ENCODE measurements around the gene RNF181.
"Not testable (repeated sequence)": the region's sequence is repeated elsewhere in the genome, so short reads cannot be mapped to it uniquely, and the experiment has no call there.

Gene RNF181

GRCh38 chr2:85595301-85596025 lies at the start of gene RNF181:
Gene RNF181, plus strand, starts transcription at chr2:85595745. Its CDS starts 19 bp downstream, at chr2:85595764.
- peak; percentile 82 for DNase-seq (ENCODE audit: low read depth)

GRCh38 chr2:85545780-85546240 lies 49.7 kb upstream of the RNF181 start:
- DNase-seq (ENCODE audit: low read depth) = no peak

GRCh38 chr2:85547089-85547858 lies 48.3 kb upstream of the RNF181 start:
- DNase-seq (ENCODE audit: low read depth) = no peak

DNA sequence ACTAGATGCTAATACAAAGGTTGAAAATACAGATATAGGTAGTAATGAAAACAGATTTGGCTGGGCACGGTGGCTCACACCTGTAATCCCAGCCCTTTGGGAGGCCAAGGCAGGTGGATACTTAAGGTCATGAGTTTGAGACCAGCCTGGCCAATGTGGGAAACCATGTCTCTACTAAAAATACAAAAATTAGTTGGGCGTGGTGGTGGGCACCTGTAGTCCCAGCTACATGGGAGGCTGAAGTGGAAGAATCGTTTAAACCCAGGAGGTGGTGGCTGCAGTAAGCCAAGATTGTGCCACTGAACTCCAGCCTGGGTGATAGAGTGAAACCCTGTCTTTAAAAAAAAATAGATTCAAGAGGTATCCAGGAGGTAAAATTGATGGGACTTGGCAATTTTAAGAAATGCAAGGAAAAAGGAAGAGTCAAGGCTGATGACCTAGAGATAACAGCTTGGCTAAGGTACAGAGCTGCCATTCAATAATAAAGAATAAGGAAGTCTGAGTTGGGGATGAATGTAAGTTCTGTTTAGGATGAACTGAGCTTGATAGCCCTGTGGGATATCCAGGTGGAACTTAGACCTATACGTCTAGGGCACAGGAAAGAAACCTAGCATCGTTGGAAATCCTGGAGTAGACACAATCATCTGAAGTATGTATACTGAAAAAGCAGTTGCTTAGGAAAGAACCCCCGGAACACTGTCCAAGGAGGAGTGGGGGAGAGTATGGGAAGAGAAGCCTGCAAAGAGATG lies 47.5 kb upstream of the RNF181 start:
- no peak for DNase-seq (ENCODE audit: low read depth)

GRCh38 chr2:85548608-85548900 lies 47.0 kb upstream of the RNF181 start:
- no peak for DNase-seq (ENCODE audit: low read depth)

DNA sequence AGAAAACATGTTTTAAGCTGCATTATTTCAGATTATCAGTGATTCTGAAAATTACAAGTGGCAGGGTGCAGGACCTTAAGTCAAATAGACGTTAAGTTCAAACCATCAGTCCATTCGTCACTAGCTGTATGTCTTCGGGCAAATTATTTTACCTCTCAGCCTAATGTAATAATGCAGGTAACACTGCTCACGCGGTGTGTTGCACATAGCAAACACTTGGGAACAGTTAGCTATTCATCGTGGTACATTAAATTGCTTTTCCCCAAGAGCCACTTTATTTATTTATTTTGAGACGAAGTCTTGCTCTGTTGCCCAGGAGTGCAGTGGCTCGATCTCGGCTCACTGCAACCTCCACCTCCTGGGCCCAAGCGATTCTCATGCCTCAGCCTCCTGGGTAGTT lies 46.5 kb upstream of the RNF181 start:
- DNase-seq (ENCODE audit: low read depth) = no peak

DNA sequence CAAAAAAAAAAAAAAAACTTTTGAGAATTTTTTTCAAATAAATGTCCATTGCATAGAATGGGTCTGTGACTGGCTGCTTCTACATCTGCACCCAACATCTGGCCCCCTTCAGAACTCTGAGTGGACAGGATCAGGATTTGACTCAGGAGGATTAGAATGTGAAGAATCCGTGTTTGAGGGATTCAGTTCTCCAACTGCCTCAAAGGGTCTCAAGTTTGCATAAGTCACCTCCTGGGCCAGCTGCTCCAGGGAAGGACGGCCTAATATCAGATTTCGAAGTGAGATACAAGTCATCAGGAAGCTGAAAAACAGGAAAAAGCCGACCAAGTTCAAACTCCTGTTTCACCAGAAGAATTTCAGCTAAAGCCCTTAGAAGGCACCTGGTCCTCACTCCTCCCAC lies 45.7 kb upstream of the RNF181 start:
- DNase-seq (ENCODE audit: low read depth) = no peak

DNA sequence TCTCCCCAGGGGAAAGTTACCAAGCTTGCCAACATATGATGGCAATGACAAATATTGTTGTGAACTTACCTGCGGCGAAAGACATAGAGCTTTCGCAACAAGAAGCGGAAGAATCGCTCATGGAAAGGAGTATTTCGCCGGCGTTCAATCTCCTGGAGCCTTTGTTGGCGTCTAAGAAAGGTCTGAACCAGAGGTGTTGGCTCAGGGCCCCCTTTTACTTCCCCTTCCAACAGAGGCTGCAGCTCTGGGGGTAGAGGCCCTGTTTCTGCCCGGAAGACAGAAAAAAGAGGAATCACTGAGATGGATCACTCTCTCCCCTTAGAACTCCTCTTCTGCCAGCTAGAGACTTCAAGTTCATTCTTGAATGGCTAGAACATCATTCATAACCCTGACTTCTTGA lies 45.1 kb upstream of the RNF181 start:
- DNase-seq (ENCODE audit: low read depth) = no peak

GRCh38 chr2:85551698-85552678 lies 43.6 kb upstream of the RNF181 start:
- DNase-seq (ENCODE audit: low read depth) = peak; percentile 87

DNA sequence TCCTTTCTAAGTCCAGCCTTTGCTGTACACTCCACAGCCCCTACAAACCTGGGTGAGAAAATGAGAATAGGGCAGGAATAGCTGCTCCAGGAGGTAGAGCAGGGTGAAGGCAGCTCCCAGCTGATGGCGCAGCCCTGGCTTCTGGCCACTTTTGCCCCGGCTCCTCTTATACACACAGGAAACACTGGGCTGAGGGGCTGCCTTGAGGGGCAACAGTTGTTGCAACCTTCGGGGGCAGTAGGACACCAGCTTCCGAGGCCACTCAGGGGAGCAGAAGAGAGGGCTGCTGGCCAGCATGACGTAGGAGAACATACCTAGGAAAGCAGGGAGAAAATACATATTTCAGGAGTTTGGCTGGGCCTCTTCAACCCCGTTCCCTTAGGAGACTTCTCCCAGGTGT lies 42.4 kb upstream of the RNF181 start:
- no peak for DNase-seq (ENCODE audit: low read depth)

GRCh38 chr2:85554980-85555612 lies 40.4 kb upstream of the RNF181 start:
- DNase-seq (ENCODE audit: low read depth) = no peak

DNA sequence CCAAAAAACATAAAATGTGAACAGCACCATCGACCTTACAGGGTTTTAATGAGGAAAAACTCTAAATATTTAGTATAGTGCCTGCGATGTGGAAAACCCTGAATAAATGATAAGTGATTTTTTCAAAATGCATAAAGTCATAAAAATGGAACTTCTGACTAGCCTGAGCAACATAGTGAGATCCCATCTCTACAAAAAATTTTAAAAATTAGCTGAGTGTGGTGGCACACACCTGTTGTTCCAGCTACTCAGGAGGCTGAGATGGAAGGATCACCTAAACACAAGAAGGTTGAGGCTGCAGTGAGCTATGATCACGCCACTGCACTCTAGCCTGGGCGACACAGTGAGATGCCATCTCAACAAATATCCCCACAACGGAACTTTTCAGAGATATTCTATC lies 38.4 kb upstream of the RNF181 start:
- DNase-seq (ENCODE audit: low read depth) = no peak

GRCh38 chr2:85558160-85558559 lies 37.4 kb upstream of the RNF181 start:
- DNase-seq (ENCODE audit: low read depth) = no peak

- not testable (repeated sequence) for DNase-seq (ENCODE audit: low read depth)
Observed at GRCh38 chr2:85560403-85560726, 35.2 kb upstream of the RNF181 start.

GRCh38 chr2:85560812-85561279 lies 34.7 kb upstream of the RNF181 start:
- DNase-seq (ENCODE audit: low read depth) = no peak

DNA sequence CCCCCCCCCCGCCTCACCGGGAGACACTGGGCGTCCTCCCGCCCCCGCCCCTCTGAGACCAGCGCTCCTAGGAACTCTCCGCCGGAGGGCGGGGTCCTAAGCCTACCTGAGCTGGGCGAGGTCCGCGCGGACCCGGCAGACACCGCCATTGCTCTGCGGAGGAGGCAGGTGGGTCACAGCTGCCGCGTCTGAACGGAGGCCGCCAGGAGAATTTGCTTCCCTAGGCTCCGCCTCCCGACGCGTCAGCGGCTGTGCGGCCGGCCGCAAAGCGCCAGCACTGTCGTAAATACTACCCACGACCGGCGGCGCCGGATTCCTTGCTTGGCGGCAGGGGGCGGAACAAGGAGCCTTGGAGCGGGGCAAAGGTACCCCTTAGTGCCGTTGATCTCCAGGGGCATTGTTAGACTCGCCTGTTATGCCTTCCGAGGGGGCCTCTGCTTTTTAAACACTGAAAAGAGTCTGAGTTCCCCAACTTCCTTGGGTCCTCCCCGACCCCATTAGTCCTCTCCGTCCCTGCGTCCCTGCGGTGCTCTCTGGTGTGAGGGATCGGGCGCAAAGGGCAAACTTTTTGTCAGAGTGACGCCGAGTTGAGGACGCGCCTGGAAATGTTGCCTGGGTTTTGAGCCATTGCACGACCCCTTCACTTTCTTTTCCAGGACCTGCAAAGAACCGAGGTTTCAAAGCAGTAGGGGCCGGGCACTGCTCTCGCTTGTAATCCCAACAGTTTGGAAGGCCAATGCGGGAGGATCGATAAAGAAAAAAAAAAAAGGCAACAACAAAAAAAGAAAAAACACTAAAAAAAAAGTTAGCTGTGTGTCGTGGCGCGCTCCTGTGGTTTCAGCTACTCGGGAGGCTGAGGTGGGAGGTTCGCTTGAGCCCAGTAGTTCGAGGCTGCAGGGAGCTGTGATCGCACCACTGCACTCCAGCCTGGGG lies 34.0 kb upstream of the RNF181 start, which contains the start of gene GGCX:
Gene GGCX, minus strand, starts transcription at position 214 of the 933 bp plus-strand sequence. Its CDS starts 65 bp downstream, at position 149.
- peak; percentile 92 for DNase-seq (ENCODE audit: low read depth)

DNA sequence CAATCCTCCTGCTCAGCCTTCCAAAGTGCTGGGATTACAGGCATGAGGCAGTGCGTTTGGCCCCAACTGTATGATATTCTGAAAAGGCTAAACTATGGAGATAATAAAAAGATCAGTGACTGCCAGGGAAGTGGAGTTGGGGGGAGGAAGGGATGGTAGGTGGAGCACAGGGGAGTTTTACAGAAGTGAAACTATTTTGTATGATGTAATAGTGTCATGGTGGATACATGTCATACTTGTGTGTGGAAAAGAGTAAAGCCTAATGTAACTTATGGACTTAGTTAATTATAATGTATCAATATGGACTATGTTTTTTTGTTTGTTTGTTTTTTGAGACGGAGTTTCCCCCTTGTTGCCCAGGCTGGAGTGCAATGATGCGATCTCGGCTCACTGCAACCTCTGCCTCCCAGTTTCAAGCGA lies 31.4 kb upstream of the RNF181 start:
- DNase-seq (ENCODE audit: low read depth) = no peak

GRCh38 chr2:85566265-85566664 lies 29.3 kb upstream of the RNF181 start:
- no peak for DNase-seq (ENCODE audit: low read depth)

GRCh38 chr2:85575739-85576138 lies 19.8 kb upstream of the RNF181 start:
- no peak for DNase-seq (ENCODE audit: low read depth)

DNA sequence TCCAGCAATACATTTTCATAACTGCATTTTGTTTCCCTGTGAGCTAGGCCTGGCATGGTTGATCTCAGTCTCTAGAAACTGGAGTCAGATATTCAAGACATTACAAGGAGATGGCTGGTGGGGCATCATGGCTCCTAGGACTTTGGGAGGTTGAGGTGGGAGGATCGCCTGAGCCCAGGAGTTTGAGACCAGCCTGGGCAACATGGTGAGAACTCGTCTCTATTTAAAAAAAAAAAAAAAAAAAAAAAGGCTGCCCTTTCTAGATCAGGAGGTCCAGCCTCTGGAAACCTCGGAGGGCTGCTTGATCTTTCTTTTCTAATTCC lies 18.5 kb upstream of the RNF181 start:
- no peak for DNase-seq (ENCODE audit: low read depth)

Measured in stimulated activated CD8-positive, alpha-beta memory T cell treated with anti-CD3 and anti-CD28 coated beads, Interleukin-15, amount 100 ng/mL, for 1 hour (primary cell).